ENCODE data around the gene KCNK16. TPM values are rescaled to one million over a fixed set of nuclear protein-coding genes. Genes with fewer than 3 reads are reported as not detected.

Gene KCNK16
- total and polyA plus RNA-seq, 2 donors (not counting 1 experiment from before 2014, with no cell fraction given) = not detected

DNA sequence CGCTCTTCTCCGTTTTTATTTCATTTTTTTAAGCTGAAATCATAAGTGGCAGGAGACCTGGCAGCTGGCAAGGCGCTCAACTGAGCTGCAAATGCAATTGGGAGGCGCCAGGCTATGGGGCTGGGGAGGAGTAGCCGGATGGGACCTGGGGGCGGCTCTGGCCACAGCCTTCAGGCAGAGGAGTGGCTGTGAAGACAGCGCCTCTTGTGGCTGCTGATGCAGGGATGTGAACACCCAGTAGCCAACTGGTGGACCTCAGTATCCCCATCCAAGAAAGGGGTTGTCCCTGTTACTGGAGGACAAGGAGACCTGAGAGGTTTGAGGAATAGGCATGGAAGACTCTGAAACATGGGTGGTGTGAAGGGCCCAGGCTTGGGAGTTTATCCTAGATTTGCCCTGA, 20.9 kb downstream of the KCNK16 start:
- ATAC-seq (ENCODE audit: low read depth) (no peak), DNase-seq (no peak)
- Mint-ChIP-seq H3K4me3 (no peak overlapping the region), H3K9me3 (ENCODE audit: insufficient read depth) (no peaks in the 10 kb centered on the region), H3K27ac (no peak overlapping the region), H3K4me1 (peaks cover 4% of the 10 kb centered on the region), H3K27me3 (peaks cover 10% of the 10 kb centered on the region)
- H3K27me3 ChIP-seq (replicated peaks in 1 of 4; ENCODE audit: control extremely low read depth in 1 of 4, control insufficient read depth in 3 of 4, insufficient read depth in 4 of 4, low read length in 3 of 4) = peaks cover 0 to 4% (median 0%) of the 10 kb centered on the region in 4 experiments
- H3K79me2 ChIP-seq (ENCODE audit: control insufficient read depth, insufficient read depth, low read length) = no peaks in the 10 kb centered on the region
- H3K4me3 ChIP-seq (ENCODE audit: control extremely low read depth in 1 of 5, extremely low read depth in 1 of 5, insufficient read depth in 1 of 5, low read depth in 2 of 5, low read length in 4 of 5) = no peak overlapping the region
- CTCF ChIA-PET = interaction anchor here (2.8 to 11.7 kb wide), 3 partner anchors 9 to 429 kb away, joined by 11 to 241 read pairs (median 102); no protein-coding TSS in a partner anchor
- no peaks in the 10 kb centered on the region for H4K20me1 ChIP-seq (ENCODE audit: control insufficient read depth, insufficient read depth, low read length, poor library complexity, severe bottlenecking)
- no peak overlapping the region for H3K9ac ChIP-seq (ENCODE audit: low read length)
- TF ChIP-seq, protein P1, sequence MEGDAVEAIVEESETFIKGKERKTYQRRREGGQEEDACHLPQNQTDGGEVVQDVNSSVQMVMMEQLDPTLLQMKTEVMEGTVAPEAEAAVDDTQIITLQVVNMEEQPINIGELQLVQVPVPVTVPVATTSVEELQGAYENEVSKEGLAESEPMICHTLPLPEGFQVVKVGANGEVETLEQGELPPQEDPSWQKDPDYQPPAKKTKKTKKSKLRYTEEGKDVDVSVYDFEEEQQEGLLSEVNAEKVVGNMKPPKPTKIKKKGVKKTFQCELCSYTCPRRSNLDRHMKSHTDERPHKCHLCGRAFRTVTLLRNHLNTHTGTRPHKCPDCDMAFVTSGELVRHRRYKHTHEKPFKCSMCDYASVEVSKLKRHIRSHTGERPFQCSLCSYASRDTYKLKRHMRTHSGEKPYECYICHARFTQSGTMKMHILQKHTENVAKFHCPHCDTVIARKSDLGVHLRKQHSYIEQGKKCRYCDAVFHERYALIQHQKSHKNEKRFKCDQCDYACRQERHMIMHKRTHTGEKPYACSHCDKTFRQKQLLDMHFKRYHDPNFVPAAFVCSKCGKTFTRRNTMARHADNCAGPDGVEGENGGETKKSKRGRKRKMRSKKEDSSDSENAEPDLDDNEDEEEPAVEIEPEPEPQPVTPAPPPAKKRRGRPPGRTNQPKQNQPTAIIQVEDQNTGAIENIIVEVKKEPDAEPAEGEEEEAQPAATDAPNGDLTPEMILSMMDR (IDR thresholded peaks at IDR 0.05) = no peak
- TF ChIP-seq EZH2 (IDR thresholded peaks at IDR 0.05; ENCODE audit: borderline replicate concordance, insufficient read depth, low read depth, low read length, poor library complexity, severe bottlenecking) = no peak
- H3K9me3 ChIP-seq (ENCODE audit: control extremely low read depth in 1 of 3, control insufficient read depth in 2 of 3, insufficient read depth in 1 of 3, low read length in 2 of 3) = peaks cover 0 to 5% (median 0%) of the 10 kb centered on the region in 3 donors
- no peaks in the 10 kb centered on the region for H3K36me3 ChIP-seq (replicated peaks in 1 of 2; ENCODE audit: control extremely low read depth in 1 of 2, control insufficient read depth in 1 of 2, extremely low read depth in 1 of 2, insufficient read depth in 2 of 2, low read length in 1 of 2)
- H3K4me1 ChIP-seq (ENCODE audit: control insufficient read depth in 2 of 2, insufficient read depth in 2 of 2, low read length in 2 of 2) = peaks cover 4 to 7% of the 10 kb centered on the region in 2 donors
- H2AFZ ChIP-seq (ENCODE audit: insufficient read depth, low read depth, low read length, poor library complexity, severe bottlenecking) = no peak overlapping the region
- intact Hi-C loops (cut with micrococcal nuclease) = no loop called here
- WGBS (ENCODE audit: insufficient coverage) = 89% methylated on average over 7 of the region's 7 CpGs
- H3K4me2 ChIP-seq (replicated peaks; ENCODE audit: low read depth, low read length, poor library complexity, severe bottlenecking) = no peak overlapping the region
- no peak overlapping the region for H3K27ac ChIP-seq (ENCODE audit: low read length in 2 of 2)
- POLR2A ChIA-PET = no interaction called here

DNA sequence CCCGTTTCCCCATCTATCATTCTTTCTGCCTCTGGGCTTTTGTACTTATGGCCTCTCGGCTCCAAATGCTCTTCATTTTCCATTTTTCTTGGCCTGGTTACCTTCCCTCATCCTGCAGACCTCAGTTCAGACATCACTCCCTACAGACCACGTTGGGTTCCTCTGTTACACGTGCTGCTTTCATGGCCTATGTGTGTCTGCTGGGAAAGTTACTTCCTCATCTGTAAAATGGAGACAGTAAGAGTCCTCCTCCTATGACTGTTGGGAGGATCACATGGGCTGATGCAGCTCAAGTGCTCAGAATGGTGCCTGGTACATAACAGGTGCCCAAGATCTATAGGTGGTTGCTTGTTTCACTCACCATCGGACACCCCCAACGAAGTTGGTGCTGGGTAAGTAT, 21.8 kb downstream of the KCNK16 start:
- Mint-ChIP-seq H3K9me3 (ENCODE audit: insufficient read depth) (no peaks in the 10 kb centered on the region), H3K4me3 (no peak overlapping the region), H3K27ac (no peak overlapping the region), H3K4me1 (peaks cover 4% of the 10 kb centered on the region), H3K27me3 (peaks cover 10% of the 10 kb centered on the region)
- Histone ChIP-seq H3K27ac (ENCODE audit: low read length in 2 of 2) (no peak overlapping the region), H3K36me3 (replicated peaks in 1 of 2; ENCODE audit: control extremely low read depth in 1 of 2, control insufficient read depth in 1 of 2, extremely low read depth in 1 of 2, insufficient read depth in 2 of 2, low read length in 1 of 2) (no peaks in the 10 kb centered on the region), H3K9ac (ENCODE audit: low read length) (no peak overlapping the region), H3K79me2 (ENCODE audit: control insufficient read depth, insufficient read depth, low read length) (no peaks in the 10 kb centered on the region), H3K27me3 (replicated peaks in 1 of 4; ENCODE audit: control extremely low read depth in 1 of 4, control insufficient read depth in 3 of 4, insufficient read depth in 4 of 4, low read length in 3 of 4) (peaks cover 0 to 4% (median 0%) of the 10 kb centered on the region in 4 experiments), H3K4me3 (ENCODE audit: control extremely low read depth in 1 of 5, extremely low read depth in 1 of 5, insufficient read depth in 1 of 5, low read depth in 2 of 5, low read length in 4 of 5) (no peak overlapping the region), H2AFZ (ENCODE audit: insufficient read depth, low read depth, low read length, poor library complexity, severe bottlenecking) (no peak overlapping the region), H3K4me2 (replicated peaks; ENCODE audit: low read depth, low read length, poor library complexity, severe bottlenecking) (no peak overlapping the region), H3K4me1 (ENCODE audit: control insufficient read depth in 2 of 2, insufficient read depth in 2 of 2, low read length in 2 of 2) (peaks cover 4 to 7% of the 10 kb centered on the region in 2 donors), H3K9me3 (ENCODE audit: control extremely low read depth in 1 of 3, control insufficient read depth in 2 of 3, insufficient read depth in 1 of 3, low read length in 2 of 3) (peaks cover 0 to 5% (median 0%) of the 10 kb centered on the region in 3 donors), H4K20me1 (ENCODE audit: control insufficient read depth, insufficient read depth, low read length, poor library complexity, severe bottlenecking) (no peaks in the 10 kb centered on the region)
- intact Hi-C loops (cut with micrococcal nuclease) = no loop called here
- TF ChIP-seq, protein P1 (IDR thresholded peaks at IDR 0.05) = no peak
- no peak for TF ChIP-seq EZH2 (IDR thresholded peaks at IDR 0.05; ENCODE audit: borderline replicate concordance, insufficient read depth, low read depth, low read length, poor library complexity, severe bottlenecking)
- WGBS (ENCODE audit: insufficient coverage) = 88% methylated on average over 2 of the region's 6 CpGs
- POLR2A ChIA-PET = no interaction called here
- ATAC-seq (ENCODE audit: low read depth) (no peak), DNase-seq (no peak)
- CTCF ChIA-PET = interaction anchor here (0.7 to 11.7 kb wide), 5 partner anchors 9 to 428 kb away, joined by 3 to 241 read pairs (median 11); no protein-coding TSS in a partner anchor

All from B cell (primary cell).